HEK293T (cell line): Measurements from ENCODE around the gene ADCY9.

ENCODE experiments used
- FOXA1 ChIP-seq: fragments of 450-650 bp; IDR thresholded peaks from 2 replicates; pipeline ENCODE4 v1.6.1; 2016; ENCODE audit warnings: mild to moderate bottlenecking
- FOXM1 ChIP-seq: fragments of 450-650 bp; IDR thresholded peaks from 2 replicates; pipeline ENCODE4 v1.6.1; 2017; ENCODE audit warnings: mild to moderate bottlenecking, borderline replicate concordance
- L3MBTL2 ChIP-seq: fragments of 450-650 bp; conservative IDR thresholded peaks from 2 replicates; pipeline ENCODE4 v1.6.1; 2016; ENCODE audit warnings: mild to moderate bottlenecking
- LEF1 ChIP-seq: fragments of 450-650 bp; IDR thresholded peaks from 2 replicates; pipeline ENCODE4 v1.6.1; 2017; ENCODE audit warnings: mild to moderate bottlenecking, borderline replicate concordance
- SP1 ChIP-seq: fragments of 450-650 bp; IDR thresholded peaks from 2 replicates; pipeline ENCODE4 v1.6.1; 2017

DNA sequence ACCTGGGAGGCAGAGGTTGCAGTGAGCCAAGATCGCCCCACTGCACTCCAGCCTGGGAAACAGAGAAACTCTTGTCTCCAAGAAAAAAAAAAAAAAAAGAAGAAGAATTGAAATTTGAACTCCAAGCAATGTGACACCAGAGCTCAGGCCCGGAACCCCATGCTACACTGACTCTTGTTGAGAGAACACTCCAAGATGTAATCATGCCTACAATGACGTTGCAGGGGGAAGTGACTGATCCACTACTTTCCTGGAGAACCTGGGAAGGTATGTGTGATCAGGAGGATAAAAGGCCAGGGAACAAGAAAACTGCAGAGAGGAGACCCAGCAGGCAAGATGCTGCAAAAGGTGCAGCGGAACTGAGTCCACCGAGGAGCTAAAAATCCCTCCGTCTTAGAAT is 57.9 kb downstream of the ADCY9 start:
- TF ChIP-seq FOXM1 (no peak), LEF1 (no peak), SP1 (no peak), L3MBTL2 (no peak), FOXA1 (no peak)
